ENCODE data around the gene LRG1. TPM values are rescaled to one million over a fixed set of nuclear protein-coding genes. Genes with fewer than 3 reads are reported as not detected.

The LRG1 gene
- total and polyA plus RNA-seq, 7 donors: 0.36 to 21.0 (median 2.4) TPM; not detected in 1

GRCh38 chr19:4521170-4521887 lies 18.5 kb downstream of the LRG1 start:
- no peak for DNase-seq
- H3K36me3 ChIP-seq: peaks cover 0 to 2% (median under 1%) of the 10 kb centered on the region in 4 donors
- WGBS, 2 donors: 70 to 80% methylated on average over 11 of the region's 11 CpGs
- no peak for TF ChIP-seq POLR2AphosphoS5 (IDR thresholded peaks at IDR 0.05)
- TF ChIP-seq POLR2A (IDR thresholded peaks at IDR 0.05): no peak
- TF ChIP-seq CTCF (IDR thresholded peaks at IDR 0.05): no peak
- TF ChIP-seq EP300 (IDR thresholded peaks at IDR 0.05): no peak
- intact Hi-C loops (cut with DNase I): loop anchor here (5.0 kb wide), 1 partner anchor 274 kb away; the partner anchor contains the start of gene YJU2
- H3K27ac ChIP-seq: peak overlapping the region in 3 of 4 donors; percentile 94 to 98 (median 95)
- H3K27me3 ChIP-seq: no peaks in the 10 kb centered on the region
- no peaks in the 10 kb centered on the region for H3K9me3 ChIP-seq
- H3K4me3 ChIP-seq: no peak overlapping the region
- peaks cover 0 to 33% (median 23%) of the 10 kb centered on the region in 4 donors for H3K4me1 ChIP-seq

GRCh38 chr19:4519521-4520277 lies 20.1 kb downstream of the LRG1 start:
- whole genome bisulfite sequencing, 2 donors: 42 to 64% methylated on average over 9 of the region's 9 CpGs
- Histone ChIP-seq H3K4me1 (peaks cover 0 to 46% (median 33%) of the 10 kb centered on the region in 4 donors), H3K4me3 (peak overlapping the region in 2 of 4 donors; percentile 60 to 73), H3K27me3 (no peaks in the 10 kb centered on the region), H3K9me3 (no peaks in the 10 kb centered on the region), H3K36me3 (peaks cover 0 to 18% (median 8%) of the 10 kb centered on the region in 4 donors), H3K27ac (peak overlapping the region; percentile 91 to 98 (median 94))
- TF ChIP-seq POLR2A (IDR thresholded peaks at IDR 0.05) (no peak), EP300 (IDR thresholded peaks at IDR 0.05) (peak; percentile 63 to 91 (median 74)), POLR2AphosphoS5 (IDR thresholded peaks at IDR 0.05) (peak; percentile 77 to 89 (median 82)), CTCF (IDR thresholded peaks at IDR 0.05) (no peak)
- DNase-seq: peak; percentile 95
- intact Hi-C loops (cut with DNase I): loop anchor here (5.0 to 10.0 kb wide), 4 partner anchors 62 to 535 kb away; partner anchors contain the start of genes EEF2, TNFAIP8L1, UBXN6 and YJU2

GRCh38 chr19:4519172-4519496 lies 20.7 kb downstream of the LRG1 start:
- Histone ChIP-seq H3K4me3 (peak overlapping the region; percentile 53 to 73 (median 60)), H3K9me3 (no peaks in the 10 kb centered on the region), H3K36me3 (peaks cover 0 to 21% (median 8%) of the 10 kb centered on the region in 4 donors), H3K27me3 (no peaks in the 10 kb centered on the region), H3K27ac (peak overlapping the region; percentile 91 to 98 (median 94)), H3K4me1 (peaks cover 0 to 50% (median 34%) of the 10 kb centered on the region in 4 donors)
- intact Hi-C loops (cut with DNase I): loop anchor here (5.0 to 10.0 kb wide), 3 partner anchors 62 to 534 kb away; partner anchors contain the start of genes EEF2, TNFAIP8L1 and UBXN6
- TF ChIP-seq EP300 (IDR thresholded peaks at IDR 0.05) (no peak), CTCF (IDR thresholded peaks at IDR 0.05) (no peak), POLR2A (IDR thresholded peaks at IDR 0.05) (no peak), POLR2AphosphoS5 (IDR thresholded peaks at IDR 0.05) (no peak)
- no peak for DNase-seq
- 89 to 93% methylated on average over 6 of the region's 6 CpGs for WGBS, 2 donors

- Histone ChIP-seq H3K27me3 (no peaks in the 10 kb centered on the region), H3K36me3 (peaks cover 0 to 26% (median 10%) of the 10 kb centered on the region in 4 donors), H3K9me3 (no peaks in the 10 kb centered on the region), H3K27ac (peak within 1 kb of the TSS; percentile 91 to 98 (median 94)), H3K4me1 (peaks cover 0 to 56% (median 37%) of the 10 kb centered on the region in 4 donors), H3K4me3 (peak within 1 kb of the TSS; percentile 53 to 73 (median 60))
- intact Hi-C loops (cut with DNase I): loop anchor here (5.0 to 10.0 kb wide), 3 partner anchors 61 to 534 kb away; partner anchors contain the start of genes EEF2, TNFAIP8L1 and UBXN6
- peak; percentile 97 for DNase-seq
- TF ChIP-seq CTCF (IDR thresholded peaks at IDR 0.05) (no peak), EP300 (IDR thresholded peaks at IDR 0.05) (peak in 2 of 4 donors; percentile 48 to 81), POLR2AphosphoS5 (IDR thresholded peaks at IDR 0.05) (peak; percentile 97 to 99 (median 98)), POLR2A (IDR thresholded peaks at IDR 0.05) (peak; percentile 91 to 97)
- WGBS, 2 donors: 67 to 74% methylated on average over 34 of the region's 34 CpGs
These were observed 21.3 kb downstream of the LRG1 start, which contains the start of gene PLIN4 for GRCh38 chr19:4518345-4519171. Gene PLIN4, minus strand, starts transcription at chr19:4518486. Its CDS starts 214 bp downstream, at chr19:4518272.
